SK-N-MC (cell line): Measurements from ENCODE around the gene SPATA24.

ENCODE experiments used
- EZH2 ChIP-seq: fragments of 200-600 bp; sonication (generic); IDR thresholded peaks from one replicate; pipeline ENCODE4 v1.6.1; 2017; ENCODE audit warnings: antibody characterized with exemption
- FOXP2 ChIP-seq: optimal IDR thresholded peaks from 2 replicates; pipeline ENCODE3; 2011; ENCODE audit warnings: mild to moderate bottlenecking, moderate library complexity; ENCODE audit not compliant: insufficient read depth; ENCODE audit errors: extremely low read length, control extremely low read depth
- POLR2AphosphoS5 ChIP-seq: IDR thresholded peaks from 2 replicates; pipeline ENCODE4 v1.6.1; 2012; ENCODE audit warnings: mild to moderate bottlenecking, low read depth, low read length, borderline replicate concordance

GRCh38 chr5:139446956-139447779 is 43.3 kb upstream of the SPATA24 start:
- TF ChIP-seq POLR2AphosphoS5: no peak
- no peak for TF ChIP-seq EZH2
- TF ChIP-seq FOXP2: no peak
